ENCODE results near the gene DIAPH2. TPM values are rescaled to one million over a fixed set of nuclear protein-coding genes. Genes with fewer than 3 reads are reported as not detected.

The DIAPH2 gene
- total RNA-seq, 1 experiment from 2014 or later = 10.9 TPM

DNA sequence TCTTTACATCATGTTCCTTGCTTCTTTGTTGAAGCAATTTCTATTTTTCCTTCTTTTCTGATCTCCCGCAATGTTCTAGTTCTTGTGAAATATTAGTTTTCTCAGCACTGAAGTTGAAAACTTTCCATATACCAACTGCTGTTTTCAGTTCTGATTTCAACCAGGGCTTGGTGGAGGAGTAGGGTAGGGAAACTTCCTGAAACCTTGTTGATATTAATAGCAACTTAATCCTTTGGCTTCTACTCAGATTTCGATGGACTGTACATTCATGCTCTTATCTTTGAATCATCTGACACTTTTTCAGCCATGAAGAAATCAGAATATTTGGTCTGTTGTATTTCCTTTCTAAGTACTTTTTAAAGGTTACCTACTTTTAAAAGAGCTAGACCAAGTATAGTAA, 514.9 kb downstream of the DIAPH2 start:
- H3K9me2 ChIP-seq (ENCODE audit: insufficient read depth) = no peaks in the 10 kb centered on the region
- no peak overlapping the region for H3K9ac ChIP-seq (ENCODE audit: low read length)
- no peaks in the 10 kb centered on the region for H3K27me3 ChIP-seq (ENCODE audit: insufficient read depth, low read length)
- DNase-seq (ENCODE audit: low read depth, low spot score) = no peak
- no peak overlapping the region for H3K4me2 ChIP-seq (ENCODE audit: low read length)
- BruUV-seq (replicated peaks) = no TSS peak
- CTCF ChIA-PET = no interaction called here
- H3K27ac ChIP-seq (ENCODE audit: low read depth, low read length) = no peak overlapping the region
- intact Hi-C loops (cut with micrococcal nuclease) = no loop called here
- no peaks in the 10 kb centered on the region for H4K20me1 ChIP-seq (ENCODE audit: insufficient read depth)
- POLR2A ChIA-PET = no interaction called here
- TF ChIP-seq FOSL1 (IDR thresholded peaks at IDR 0.05; ENCODE audit: low read depth) (no peak), ZFX (IDR thresholded peaks at IDR 0.05) (no peak), EGR1 (IDR thresholded peaks at IDR 0.05; ENCODE audit: low read depth) (no peak), YY1 (IDR thresholded peaks at IDR 0.05; ENCODE audit: extremely low read depth, insufficient replicate concordance, low read depth, low read length) (no peak), POLR2A (IDR thresholded peaks at IDR 0.05; ENCODE audit: borderline replicate concordance, extremely low read depth, insufficient read depth, insufficient read length) (no peak)
- TF ChIP-seq, protein P1, sequence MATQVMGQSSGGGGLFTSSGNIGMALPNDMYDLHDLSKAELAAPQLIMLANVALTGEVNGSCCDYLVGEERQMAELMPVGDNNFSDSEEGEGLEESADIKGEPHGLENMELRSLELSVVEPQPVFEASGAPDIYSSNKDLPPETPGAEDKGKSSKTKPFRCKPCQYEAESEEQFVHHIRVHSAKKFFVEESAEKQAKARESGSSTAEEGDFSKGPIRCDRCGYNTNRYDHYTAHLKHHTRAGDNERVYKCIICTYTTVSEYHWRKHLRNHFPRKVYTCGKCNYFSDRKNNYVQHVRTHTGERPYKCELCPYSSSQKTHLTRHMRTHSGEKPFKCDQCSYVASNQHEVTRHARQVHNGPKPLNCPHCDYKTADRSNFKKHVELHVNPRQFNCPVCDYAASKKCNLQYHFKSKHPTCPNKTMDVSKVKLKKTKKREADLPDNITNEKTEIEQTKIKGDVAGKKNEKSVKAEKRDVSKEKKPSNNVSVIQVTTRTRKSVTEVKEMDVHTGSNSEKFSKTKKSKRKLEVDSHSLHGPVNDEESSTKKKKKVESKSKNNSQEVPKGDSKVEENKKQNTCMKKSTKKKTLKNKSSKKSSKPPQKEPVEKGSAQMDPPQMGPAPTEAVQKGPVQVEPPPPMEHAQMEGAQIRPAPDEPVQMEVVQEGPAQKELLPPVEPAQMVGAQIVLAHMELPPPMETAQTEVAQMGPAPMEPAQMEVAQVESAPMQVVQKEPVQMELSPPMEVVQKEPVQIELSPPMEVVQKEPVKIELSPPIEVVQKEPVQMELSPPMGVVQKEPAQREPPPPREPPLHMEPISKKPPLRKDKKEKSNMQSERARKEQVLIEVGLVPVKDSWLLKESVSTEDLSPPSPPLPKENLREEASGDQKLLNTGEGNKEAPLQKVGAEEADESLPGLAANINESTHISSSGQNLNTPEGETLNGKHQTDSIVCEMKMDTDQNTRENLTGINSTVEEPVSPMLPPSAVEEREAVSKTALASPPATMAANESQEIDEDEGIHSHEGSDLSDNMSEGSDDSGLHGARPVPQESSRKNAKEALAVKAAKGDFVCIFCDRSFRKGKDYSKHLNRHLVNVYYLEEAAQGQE (IDR thresholded peaks at IDR 0.05; ENCODE audit: low read depth) = no peak
- H3K4me3 ChIP-seq (replicated peaks in 1 of 2; ENCODE audit: low read depth in 1 of 2, low read length in 2 of 2) = no peak overlapping the region
- no peaks in the 10 kb centered on the region for H3K79me2 ChIP-seq (ENCODE audit: insufficient read depth, low read length)
- RAD21 ChIA-PET (ENCODE audit: low non-redundant PET in 1 of 2, low total read pairs in 2 of 2, uncharacterized antibody in 2 of 2, unreplicated experiment in 2 of 2) = no interaction called here
- no peaks in the 10 kb centered on the region for H3K36me3 ChIP-seq (ENCODE audit: control insufficient read depth in 1 of 2, insufficient read depth in 2 of 2, low read length in 2 of 2)
- no peak for ATAC-seq
- H3K9me3 ChIP-seq (ENCODE audit: control insufficient read depth in 1 of 2, insufficient read depth in 1 of 2, low read depth in 1 of 2, low read length in 2 of 2) = no peaks in the 10 kb centered on the region
- H3K4me1 ChIP-seq (ENCODE audit: control insufficient read depth in 1 of 2, insufficient read depth in 2 of 2, low read length in 2 of 2) = no peaks in the 10 kb centered on the region
- H2AFZ ChIP-seq (ENCODE audit: low read depth, low read length, poor library complexity, severe bottlenecking) = no peak overlapping the region

DNA sequence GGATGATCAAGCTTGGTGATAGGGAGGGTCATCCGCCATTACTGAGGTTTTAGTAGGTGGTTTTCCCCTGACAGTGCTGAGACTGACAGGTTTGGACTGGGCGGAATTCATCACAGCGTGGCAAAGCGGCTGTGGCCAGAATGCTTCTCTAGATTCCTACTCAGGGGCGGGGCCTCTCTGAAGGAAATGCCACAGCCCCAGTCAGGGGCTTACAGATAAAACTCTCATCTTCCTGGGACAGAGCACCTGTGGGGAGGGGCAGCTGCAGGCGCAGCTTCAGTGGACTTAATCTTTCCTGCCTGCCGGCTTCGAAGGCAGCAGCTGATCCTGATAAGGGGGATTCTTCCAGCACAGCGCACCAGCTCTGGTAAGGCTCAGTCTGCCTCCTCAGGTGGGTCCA, 515.8 kb downstream of the DIAPH2 start:
- H3K9me3 ChIP-seq (ENCODE audit: control insufficient read depth in 1 of 2, insufficient read depth in 1 of 2, low read depth in 1 of 2, low read length in 2 of 2) = no peaks in the 10 kb centered on the region
- H3K4me1 ChIP-seq (ENCODE audit: control insufficient read depth in 1 of 2, insufficient read depth in 2 of 2, low read length in 2 of 2) = no peaks in the 10 kb centered on the region
- ChIA-PET RAD21 (ENCODE audit: low non-redundant PET in 1 of 2, low total read pairs in 2 of 2, uncharacterized antibody in 2 of 2, unreplicated experiment in 2 of 2) (no interaction called here), POLR2A (no interaction called here), CTCF (no interaction called here)
- H4K20me1 ChIP-seq (ENCODE audit: insufficient read depth) = no peaks in the 10 kb centered on the region
- no peak overlapping the region for H2AFZ ChIP-seq (ENCODE audit: low read depth, low read length, poor library complexity, severe bottlenecking)
- H3K4me3 ChIP-seq (replicated peaks in 1 of 2; ENCODE audit: low read depth in 1 of 2, low read length in 2 of 2) = no peak overlapping the region
- no peak overlapping the region for H3K9ac ChIP-seq (ENCODE audit: low read length)
- no peaks in the 10 kb centered on the region for H3K9me2 ChIP-seq (ENCODE audit: insufficient read depth)
- intact Hi-C loops (cut with micrococcal nuclease) = no loop called here
- no peaks in the 10 kb centered on the region for H3K36me3 ChIP-seq (ENCODE audit: control insufficient read depth in 1 of 2, insufficient read depth in 2 of 2, low read length in 2 of 2)
- H3K27ac ChIP-seq (ENCODE audit: low read depth, low read length) = no peak overlapping the region
- BruUV-seq (replicated peaks) = no TSS peak
- H3K4me2 ChIP-seq (ENCODE audit: low read length) = no peak overlapping the region
- no peaks in the 10 kb centered on the region for H3K27me3 ChIP-seq (ENCODE audit: insufficient read depth, low read length)
- no peak for DNase-seq (ENCODE audit: low read depth, low spot score)
- no peak for ATAC-seq
- H3K79me2 ChIP-seq (ENCODE audit: insufficient read depth, low read length) = no peaks in the 10 kb centered on the region
- TF ChIP-seq CBX3 (IDR thresholded peaks at IDR 0.05; ENCODE audit: low read depth) (no peak), TCF7L2 (IDR thresholded peaks at IDR 0.05; ENCODE audit: borderline replicate concordance, extremely low read depth, insufficient read depth, insufficient read length) (no peak), ZNF274 (IDR thresholded peaks at IDR 0.05; ENCODE audit: low read depth, low read length) (no peak), ELF1 (IDR thresholded peaks at IDR 0.05; ENCODE audit: borderline replicate concordance, low read depth) (no peak), SP1 (IDR thresholded peaks at IDR 0.05; ENCODE audit: low read depth) (no peak), EGR1 (IDR thresholded peaks at IDR 0.05; ENCODE audit: low read depth) (no peak), RAD21 (IDR thresholded peaks at IDR 0.05; ENCODE audit: low read depth) (no peak), SRF (IDR thresholded peaks at IDR 0.05; ENCODE audit: low read depth) (no peak), ZFX (IDR thresholded peaks at IDR 0.05) (no peak), POLR2A (IDR thresholded peaks at IDR 0.05; ENCODE audit: borderline replicate concordance, extremely low read depth, insufficient read depth, insufficient read length) (no peak), EZH2 (IDR thresholded peaks at IDR 0.05) (no peak)
- TF ChIP-seq, protein P1 (IDR thresholded peaks at IDR 0.05; ENCODE audit: low read depth) = no peak
- TF ChIP-seq, protein P2, sequence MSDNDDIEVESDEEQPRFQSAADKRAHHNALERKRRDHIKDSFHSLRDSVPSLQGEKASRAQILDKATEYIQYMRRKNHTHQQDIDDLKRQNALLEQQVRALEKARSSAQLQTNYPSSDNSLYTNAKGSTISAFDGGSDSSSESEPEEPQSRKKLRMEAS (IDR thresholded peaks at IDR 0.05) = no peak

All from HCT116 (cell line).